ENCODE data around the gene PCLAF. TPM values are rescaled to one million over a fixed set of nuclear protein-coding genes. Genes with fewer than 3 reads are reported as not detected.

The PCLAF gene
- total and polyA plus RNA-seq, 2 of the 13 experiments (the other 11 are each of a cell fraction or from before 2014, with no cell fraction given): 98.6 to 98.9 TPM

DNA sequence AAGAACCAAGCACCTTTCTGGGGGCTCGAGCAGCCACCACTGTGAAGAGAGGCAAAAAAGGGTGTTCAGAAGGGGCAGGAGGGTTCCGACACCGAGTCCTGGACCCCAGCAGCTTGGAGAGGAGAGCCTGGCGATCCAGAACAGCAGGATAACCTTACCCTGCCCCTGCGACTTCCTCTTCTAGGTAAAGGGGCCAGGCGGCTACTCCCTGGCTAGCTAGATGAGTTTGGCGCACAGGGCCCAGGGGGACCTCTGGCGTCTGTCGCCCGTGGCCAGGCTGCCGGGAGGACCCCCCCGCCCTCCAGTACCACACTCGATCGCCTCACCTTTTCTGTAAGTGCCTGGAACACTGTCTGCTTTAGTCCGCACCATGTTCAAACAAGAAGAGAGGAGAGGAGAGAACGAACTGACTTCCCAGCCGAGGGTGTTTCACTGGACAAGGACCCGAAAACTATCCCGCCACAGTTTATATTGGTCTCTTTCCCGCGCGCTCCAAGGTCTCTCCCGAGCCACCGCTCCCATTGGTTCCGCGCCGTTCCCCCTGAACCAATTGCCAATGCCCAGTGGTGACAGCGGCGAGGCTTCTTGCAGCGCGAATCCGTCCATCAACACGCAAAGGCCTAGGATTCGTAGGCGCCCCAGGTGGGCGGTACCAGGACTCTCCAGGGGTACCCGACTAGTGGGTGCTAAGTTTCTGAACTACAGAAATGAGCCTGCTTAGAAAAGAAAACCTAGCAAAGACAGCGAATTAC lies at the start of gene PCLAF (continued):
- TF ChIP-seq FOXA1 (IDR thresholded peaks at IDR 0.05): no peak
- TF ChIP-seq FOXA1 (CRISPR knock-in tag; IDR thresholded peaks at IDR 0.05): no peak
- TF ChIP-seq, protein P1, sequence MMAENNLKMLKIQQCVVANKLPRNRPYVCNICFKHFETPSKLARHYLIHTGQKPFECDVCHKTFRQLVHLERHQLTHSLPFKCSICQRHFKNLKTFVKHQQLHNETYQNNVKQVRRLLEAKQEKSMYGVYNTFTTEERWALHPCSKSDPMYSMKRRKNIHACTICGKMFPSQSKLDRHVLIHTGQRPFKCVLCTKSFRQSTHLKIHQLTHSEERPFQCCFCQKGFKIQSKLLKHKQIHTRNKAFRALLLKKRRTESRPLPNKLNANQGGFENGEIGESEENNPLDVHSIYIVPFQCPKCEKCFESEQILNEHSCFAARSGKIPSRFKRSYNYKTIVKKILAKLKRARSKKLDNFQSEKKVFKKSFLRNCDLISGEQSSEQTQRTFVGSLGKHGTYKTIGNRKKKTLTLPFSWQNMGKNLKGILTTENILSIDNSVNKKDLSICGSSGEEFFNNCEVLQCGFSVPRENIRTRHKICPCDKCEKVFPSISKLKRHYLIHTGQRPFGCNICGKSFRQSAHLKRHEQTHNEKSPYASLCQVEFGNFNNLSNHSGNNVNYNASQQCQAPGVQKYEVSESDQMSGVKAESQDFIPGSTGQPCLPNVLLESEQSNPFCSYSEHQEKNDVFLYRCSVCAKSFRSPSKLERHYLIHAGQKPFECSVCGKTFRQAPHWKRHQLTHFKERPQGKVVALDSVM (CRISPR knock-in tag; IDR thresholded peaks at IDR 0.05): no peak
- TF ChIP-seq, protein P2, sequence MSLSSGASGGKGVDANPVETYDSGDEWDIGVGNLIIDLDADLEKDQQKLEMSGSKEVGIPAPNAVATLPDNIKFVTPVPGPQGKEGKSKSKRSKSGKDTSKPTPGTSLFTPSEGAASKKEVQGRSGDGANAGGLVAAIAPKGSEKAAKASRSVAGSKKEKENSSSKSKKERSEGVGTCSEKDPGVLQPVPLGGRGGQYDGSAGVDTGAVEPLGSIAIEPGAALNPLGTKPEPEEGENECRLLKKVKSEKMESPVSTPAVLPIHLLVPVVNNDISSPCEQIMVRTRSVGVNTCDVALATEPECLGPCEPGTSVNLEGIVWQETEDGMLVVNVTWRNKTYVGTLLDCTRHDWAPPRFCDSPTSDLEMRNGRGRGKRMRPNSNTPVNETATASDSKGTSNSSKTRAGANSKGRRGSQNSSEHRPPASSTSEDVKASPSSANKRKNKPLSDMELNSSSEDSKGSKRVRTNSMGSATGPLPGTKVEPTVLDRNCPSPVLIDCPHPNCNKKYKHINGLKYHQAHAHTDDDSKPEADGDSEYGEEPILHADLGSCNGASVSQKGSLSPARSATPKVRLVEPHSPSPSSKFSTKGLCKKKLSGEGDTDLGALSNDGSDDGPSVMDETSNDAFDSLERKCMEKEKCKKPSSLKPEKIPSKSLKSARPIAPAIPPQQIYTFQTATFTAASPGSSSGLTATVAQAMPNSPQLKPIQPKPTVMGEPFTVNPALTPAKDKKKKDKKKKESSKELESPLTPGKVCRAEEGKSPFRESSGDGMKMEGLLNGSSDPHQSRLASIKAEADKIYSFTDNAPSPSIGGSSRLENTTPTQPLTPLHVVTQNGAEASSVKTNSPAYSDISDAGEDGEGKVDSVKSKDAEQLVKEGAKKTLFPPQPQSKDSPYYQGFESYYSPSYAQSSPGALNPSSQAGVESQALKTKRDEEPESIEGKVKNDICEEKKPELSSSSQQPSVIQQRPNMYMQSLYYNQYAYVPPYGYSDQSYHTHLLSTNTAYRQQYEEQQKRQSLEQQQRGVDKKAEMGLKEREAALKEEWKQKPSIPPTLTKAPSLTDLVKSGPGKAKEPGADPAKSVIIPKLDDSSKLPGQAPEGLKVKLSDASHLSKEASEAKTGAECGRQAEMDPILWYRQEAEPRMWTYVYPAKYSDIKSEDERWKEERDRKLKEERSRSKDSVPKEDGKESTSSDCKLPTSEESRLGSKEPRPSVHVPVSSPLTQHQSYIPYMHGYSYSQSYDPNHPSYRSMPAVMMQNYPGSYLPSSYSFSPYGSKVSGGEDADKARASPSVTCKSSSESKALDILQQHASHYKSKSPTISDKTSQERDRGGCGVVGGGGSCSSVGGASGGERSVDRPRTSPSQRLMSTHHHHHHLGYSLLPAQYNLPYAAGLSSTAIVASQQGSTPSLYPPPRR (CRISPR knock-in tag; IDR thresholded peaks at IDR 0.05; ENCODE audit: borderline replicate concordance): no peak
- 0 out of 2 replicates have a peak, but pooled peaks have one; percentile 54 for TF ChIP-seq ZNF891 (CRISPR knock-in tag; IDR thresholded peaks at IDR 0.05)
- TF ChIP-seq ADNP (CRISPR knock-in tag; IDR thresholded peaks at IDR 0.05): no peak
- peak; percentile 53; the same call in 1 of the 3 replicates for TF ChIP-seq MXI1 (IDR thresholded peaks at IDR 0.05; ENCODE audit: borderline replicate concordance, low read depth, low read length)
- TF ChIP-seq ZFP41 (CRISPR knock-in tag; IDR thresholded peaks at IDR 0.05; ENCODE audit: borderline replicate concordance): no peak
- no peak for TF ChIP-seq AHR (CRISPR knock-in tag; IDR thresholded peaks at IDR 0.05)
- TF ChIP-seq POLR2AphosphoS2 (IDR thresholded peaks at IDR 0.05; ENCODE audit: low read depth, low read length): no peak
- TF ChIP-seq NFIB (CRISPR knock-in tag; IDR thresholded peaks at IDR 0.05; ENCODE audit: borderline replicate concordance): no peak
- no peak for TF ChIP-seq RBM39 (IDR thresholded peaks at IDR 0.05; ENCODE audit: low read depth, low read length, poor library complexity, severe bottlenecking)
- no peak for TF ChIP-seq AKAP8 (CRISPR knock-in tag; IDR thresholded peaks at IDR 0.05)
- TF ChIP-seq ZFP90 (CRISPR knock-in tag; IDR thresholded peaks at IDR 0.05; ENCODE audit: borderline replicate concordance): 0 out of 2 replicates have a peak, but pooled peaks have one; percentile 55
- TF ChIP-seq, protein P3, sequence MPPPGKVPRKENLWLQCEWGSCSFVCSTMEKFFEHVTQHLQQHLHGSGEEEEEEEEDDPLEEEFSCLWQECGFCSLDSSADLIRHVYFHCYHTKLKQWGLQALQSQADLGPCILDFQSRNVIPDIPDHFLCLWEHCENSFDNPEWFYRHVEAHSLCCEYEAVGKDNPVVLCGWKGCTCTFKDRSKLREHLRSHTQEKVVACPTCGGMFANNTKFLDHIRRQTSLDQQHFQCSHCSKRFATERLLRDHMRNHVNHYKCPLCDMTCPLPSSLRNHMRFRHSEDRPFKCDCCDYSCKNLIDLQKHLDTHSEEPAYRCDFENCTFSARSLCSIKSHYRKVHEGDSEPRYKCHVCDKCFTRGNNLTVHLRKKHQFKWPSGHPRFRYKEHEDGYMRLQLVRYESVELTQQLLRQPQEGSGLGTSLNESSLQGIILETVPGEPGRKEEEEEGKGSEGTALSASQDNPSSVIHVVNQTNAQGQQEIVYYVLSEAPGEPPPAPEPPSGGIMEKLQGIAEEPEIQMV (CRISPR knock-in tag; IDR thresholded peaks at IDR 0.05; ENCODE audit: low read depth): no peak
- TF ChIP-seq, protein P4, sequence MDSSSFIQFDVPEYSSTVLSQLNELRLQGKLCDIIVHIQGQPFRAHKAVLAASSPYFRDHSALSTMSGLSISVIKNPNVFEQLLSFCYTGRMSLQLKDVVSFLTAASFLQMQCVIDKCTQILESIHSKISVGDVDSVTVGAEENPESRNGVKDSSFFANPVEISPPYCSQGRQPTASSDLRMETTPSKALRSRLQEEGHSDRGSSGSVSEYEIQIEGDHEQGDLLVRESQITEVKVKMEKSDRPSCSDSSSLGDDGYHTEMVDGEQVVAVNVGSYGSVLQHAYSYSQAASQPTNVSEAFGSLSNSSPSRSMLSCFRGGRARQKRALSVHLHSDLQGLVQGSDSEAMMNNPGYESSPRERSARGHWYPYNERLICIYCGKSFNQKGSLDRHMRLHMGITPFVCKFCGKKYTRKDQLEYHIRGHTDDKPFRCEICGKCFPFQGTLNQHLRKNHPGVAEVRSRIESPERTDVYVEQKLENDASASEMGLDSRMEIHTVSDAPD (CRISPR knock-in tag; IDR thresholded peaks at IDR 0.05): 0 out of 2 replicates have a peak, but pooled peaks have one; percentile 28
- TF ChIP-seq TBL1XR1 (IDR thresholded peaks at IDR 0.05; ENCODE audit: borderline replicate concordance, low read length, partially characterized antibody): no peak

Data from HepG2 (cell line).